ENCODE measurements around the gene SUMF1.

SUMF1 gene

DNA sequence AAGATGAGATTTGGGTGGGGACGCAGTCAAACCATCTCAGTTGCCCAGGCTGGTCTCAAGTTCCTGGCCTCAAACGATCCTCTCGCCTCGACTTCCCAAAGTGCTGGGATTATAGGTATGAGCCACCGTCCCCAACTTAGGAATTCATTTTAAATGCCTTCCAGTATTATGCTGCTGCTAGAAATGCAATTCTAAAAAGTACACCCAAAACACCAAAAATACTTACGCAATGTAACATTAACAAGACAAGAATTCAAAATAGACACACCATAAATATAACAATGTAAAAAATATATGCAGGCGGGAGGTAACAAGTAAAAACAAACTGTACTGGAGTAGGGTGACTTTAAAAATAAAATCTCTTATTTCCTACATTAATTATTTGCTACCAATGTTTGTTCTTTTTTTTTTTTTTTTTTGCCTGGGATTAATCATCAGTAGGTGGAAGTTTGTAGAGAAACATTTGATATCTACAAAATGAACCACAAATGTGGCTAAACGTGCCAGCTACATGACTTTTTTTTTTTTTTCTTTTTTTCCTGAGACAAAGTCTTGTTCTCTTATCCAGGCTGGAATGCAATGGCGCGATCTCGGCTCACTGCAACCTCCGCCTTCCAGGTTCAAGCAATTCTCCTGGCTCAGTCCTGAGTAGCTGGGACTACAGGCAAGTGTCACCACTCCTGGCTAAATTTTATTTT, 107.1 kb downstream of the SUMF1 start:
- Histone ChIP-seq H4K12ac (ENCODE audit: low read depth, low read length) (no peak overlapping the region), H2BK5ac (ENCODE audit: low read depth, low read length, poor library complexity) (no peak overlapping the region), H3K23ac (ENCODE audit: low read length) (no peak overlapping the region), H2BK120ac (ENCODE audit: insufficient read depth, low read length, poor library complexity) (no peak overlapping the region), H4K91ac (ENCODE audit: low read depth, low read length) (no peak overlapping the region), H3K14ac (ENCODE audit: low read length) (no peak overlapping the region), H3K9ac (ENCODE audit: low read length) (no peak overlapping the region), H3K79me1 (ENCODE audit: low read length) (no peaks in the 10 kb centered on the region), H2AK5ac (ENCODE audit: low read length) (no peak overlapping the region), H3K18ac (ENCODE audit: low read length) (no peak overlapping the region), H3K36me3 (ENCODE audit: control insufficient read depth in 1 of 2, insufficient read depth in 2 of 2, low read length in 2 of 2) (peaks cover 0 to 2% of the 10 kb centered on the region in 2 experiments), H3K4me2 (ENCODE audit: low read length) (no peak overlapping the region), H3K4me3 (ENCODE audit: low read depth, low read length) (no peak overlapping the region), H3K4me1 (ENCODE audit: control insufficient read depth in 1 of 2, insufficient read depth in 2 of 2, low read length in 2 of 2) (no peaks in the 10 kb centered on the region), H3K27me3 (ENCODE audit: insufficient read depth, low read length) (no peaks in the 10 kb centered on the region), H2AFZ (ENCODE audit: insufficient read depth, low read length, poor library complexity) (no peak overlapping the region), H3K79me2 (ENCODE audit: control insufficient read depth, insufficient read depth, low read length, poor library complexity) (no peaks in the 10 kb centered on the region), H2BK12ac (ENCODE audit: low read length) (no peak overlapping the region), H3K9me3 (ENCODE audit: insufficient read depth, low read depth, low read length) (no peaks in the 10 kb centered on the region), H3K27ac (ENCODE audit: low read depth, low read length) (no peak overlapping the region), H3K4ac (ENCODE audit: low read depth, low read length) (no peak overlapping the region), H4K8ac (ENCODE audit: low read depth, low read length) (no peak overlapping the region)
- no peak for DNase-seq
- no CpG with 5 or more reads among the region's 12 CpGs for WGBS (ENCODE audit: extremely low coverage, insufficient coverage, insufficient read length)

DNA sequence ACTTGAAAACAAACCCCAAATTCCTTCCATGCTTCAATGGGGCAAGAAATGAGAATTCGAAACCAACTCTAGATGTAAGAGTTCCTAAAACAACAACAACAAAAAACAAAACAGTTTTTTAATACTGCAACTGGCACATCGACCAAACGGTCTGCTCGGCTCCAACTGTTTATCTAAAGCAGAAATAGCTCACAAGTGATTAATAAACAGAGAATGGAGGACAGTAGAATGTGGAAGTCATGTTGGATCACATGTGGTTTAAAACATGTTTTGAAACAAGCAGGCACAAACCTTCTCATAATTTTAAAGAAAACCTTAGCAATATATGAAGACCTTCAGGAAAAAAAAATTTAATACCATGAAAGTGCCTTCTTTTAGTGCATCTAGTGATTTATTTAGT, 108.8 kb downstream of the SUMF1 start:
- no peak overlapping the region for H2BK5ac ChIP-seq (ENCODE audit: low read depth, low read length, poor library complexity)
- H3K9ac ChIP-seq (ENCODE audit: low read length): no peak overlapping the region
- H3K18ac ChIP-seq (ENCODE audit: low read length): no peak overlapping the region
- H2AFZ ChIP-seq (ENCODE audit: insufficient read depth, low read length, poor library complexity): no peak overlapping the region
- no peak overlapping the region for H3K4me2 ChIP-seq (ENCODE audit: low read length)
- no peak overlapping the region for H2BK120ac ChIP-seq (ENCODE audit: insufficient read depth, low read length, poor library complexity)
- no peak overlapping the region for H3K4me3 ChIP-seq (ENCODE audit: low read depth, low read length)
- H3K9me3 ChIP-seq (ENCODE audit: insufficient read depth, low read depth, low read length): no peaks in the 10 kb centered on the region
- H3K79me1 ChIP-seq (ENCODE audit: low read length): no peaks in the 10 kb centered on the region
- no peaks in the 10 kb centered on the region for H3K79me2 ChIP-seq (ENCODE audit: control insufficient read depth, insufficient read depth, low read length, poor library complexity)
- H3K4me1 ChIP-seq (ENCODE audit: control insufficient read depth in 1 of 2, insufficient read depth in 2 of 2, low read length in 2 of 2): no peaks in the 10 kb centered on the region
- H3K27ac ChIP-seq (ENCODE audit: low read depth, low read length): no peak overlapping the region
- no peak overlapping the region for H3K4ac ChIP-seq (ENCODE audit: low read depth, low read length)
- no peak overlapping the region for H4K12ac ChIP-seq (ENCODE audit: low read depth, low read length)
- H3K36me3 ChIP-seq (ENCODE audit: control insufficient read depth in 1 of 2, insufficient read depth in 2 of 2, low read length in 2 of 2): peaks cover 0 to 2% of the 10 kb centered on the region in 2 experiments
- no CpG with 5 or more reads among the region's 4 CpGs for WGBS (ENCODE audit: extremely low coverage, insufficient coverage, insufficient read length)
- DNase-seq: no peak
- no peak overlapping the region for H3K23ac ChIP-seq (ENCODE audit: low read length)
- no peak overlapping the region for H2AK5ac ChIP-seq (ENCODE audit: low read length)
- no peak overlapping the region for H4K91ac ChIP-seq (ENCODE audit: low read depth, low read length)
- no peak overlapping the region for H4K8ac ChIP-seq (ENCODE audit: low read depth, low read length)
- H3K14ac ChIP-seq (ENCODE audit: low read length): no peak overlapping the region
- no peaks in the 10 kb centered on the region for H3K27me3 ChIP-seq (ENCODE audit: insufficient read depth, low read length)
- no peak overlapping the region for H2BK12ac ChIP-seq (ENCODE audit: low read length)

DNA sequence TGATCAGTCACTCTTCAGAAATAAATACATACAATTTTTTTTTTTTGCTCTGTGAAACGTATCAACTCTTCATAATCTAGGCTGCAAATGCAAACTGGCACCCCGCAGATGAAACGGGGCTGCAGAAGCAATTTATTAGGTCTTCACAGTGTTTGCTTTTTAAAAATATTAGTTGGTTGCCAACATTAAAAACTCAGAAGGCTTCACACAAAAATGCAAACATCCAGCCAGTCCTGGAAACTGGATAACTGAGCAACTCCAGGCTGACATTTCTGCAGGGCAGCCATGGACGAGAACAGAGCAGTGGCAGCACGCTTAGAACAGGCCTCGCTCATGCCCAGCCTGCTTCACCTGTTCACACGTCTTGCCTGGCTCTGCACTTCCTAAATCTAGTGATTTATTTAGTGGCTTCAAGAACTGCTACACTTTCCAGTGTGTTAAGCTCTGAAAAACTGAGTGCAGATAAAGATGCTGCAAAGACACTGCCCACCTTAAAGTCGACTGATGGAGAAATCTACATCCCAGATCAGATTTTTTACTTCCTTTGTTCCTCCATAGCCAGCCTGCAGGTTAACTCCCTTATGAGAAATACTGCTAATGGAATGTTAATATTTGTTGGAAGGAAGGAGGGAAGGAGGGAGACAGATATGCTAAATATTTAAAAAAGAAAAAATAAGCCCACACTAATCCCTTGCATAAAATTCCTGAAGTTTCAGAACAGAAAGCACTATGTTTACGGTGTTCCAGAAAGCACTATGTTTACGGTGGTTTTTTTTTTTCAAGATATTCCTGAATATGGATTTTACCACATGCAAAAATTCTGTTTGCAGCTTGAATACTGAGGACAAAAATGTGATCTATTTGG, 110.3 kb downstream of the SUMF1 start:
- Histone ChIP-seq H4K8ac (ENCODE audit: low read depth, low read length) (no peak overlapping the region), H3K79me1 (ENCODE audit: low read length) (no peaks in the 10 kb centered on the region), H3K18ac (ENCODE audit: low read length) (no peak overlapping the region), H3K4me2 (ENCODE audit: low read length) (no peak overlapping the region), H3K79me2 (ENCODE audit: control insufficient read depth, insufficient read depth, low read length, poor library complexity) (no peaks in the 10 kb centered on the region), H3K4me1 (ENCODE audit: control insufficient read depth in 1 of 2, insufficient read depth in 2 of 2, low read length in 2 of 2) (no peaks in the 10 kb centered on the region), H2BK12ac (ENCODE audit: low read length) (no peak overlapping the region), H4K91ac (ENCODE audit: low read depth, low read length) (no peak overlapping the region), H3K4me3 (ENCODE audit: low read depth, low read length) (no peak overlapping the region), H3K14ac (ENCODE audit: low read length) (no peak overlapping the region), H2BK120ac (ENCODE audit: insufficient read depth, low read length, poor library complexity) (no peak overlapping the region), H3K9ac (ENCODE audit: low read length) (no peak overlapping the region), H3K27ac (ENCODE audit: low read depth, low read length) (no peak overlapping the region), H3K23ac (ENCODE audit: low read length) (no peak overlapping the region), H3K36me3 (ENCODE audit: control insufficient read depth in 1 of 2, insufficient read depth in 2 of 2, low read length in 2 of 2) (peaks cover 0 to 2% of the 10 kb centered on the region in 2 experiments), H4K12ac (ENCODE audit: low read depth, low read length) (no peak overlapping the region), H2AK5ac (ENCODE audit: low read length) (no peak overlapping the region), H3K27me3 (ENCODE audit: insufficient read depth, low read length) (no peaks in the 10 kb centered on the region), H2AFZ (ENCODE audit: insufficient read depth, low read length, poor library complexity) (no peak overlapping the region), H3K9me3 (ENCODE audit: insufficient read depth, low read depth, low read length) (no peaks in the 10 kb centered on the region), H3K4ac (ENCODE audit: low read depth, low read length) (no peak overlapping the region), H2BK5ac (ENCODE audit: low read depth, low read length, poor library complexity) (no peak overlapping the region)
- no peak for DNase-seq
- WGBS (ENCODE audit: extremely low coverage, insufficient coverage, insufficient read length): no CpG with 5 or more reads among the region's 10 CpGs

DNA sequence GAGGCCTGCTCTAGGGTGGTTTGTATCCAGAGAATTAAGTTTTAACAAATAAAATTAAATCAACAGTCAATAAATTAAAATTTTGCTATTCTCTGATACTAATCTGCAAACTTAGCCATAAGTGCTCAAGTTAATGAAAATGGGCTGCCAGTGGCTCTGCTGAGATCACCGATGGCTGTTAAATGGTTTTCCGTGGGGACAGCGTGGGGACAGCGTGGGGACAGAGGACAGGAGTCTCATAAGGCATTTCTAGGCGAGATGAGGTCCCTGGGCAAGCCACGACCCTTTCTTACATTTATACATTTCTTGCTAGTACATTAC, 110.9 kb downstream of the SUMF1 start:
- Histone ChIP-seq H3K18ac (ENCODE audit: low read length) (no peak overlapping the region), H2BK120ac (ENCODE audit: insufficient read depth, low read length, poor library complexity) (no peak overlapping the region), H2AFZ (ENCODE audit: insufficient read depth, low read length, poor library complexity) (no peak overlapping the region), H3K4me3 (ENCODE audit: low read depth, low read length) (no peak overlapping the region), H3K4me1 (ENCODE audit: control insufficient read depth in 1 of 2, insufficient read depth in 2 of 2, low read length in 2 of 2) (no peaks in the 10 kb centered on the region), H3K79me1 (ENCODE audit: low read length) (no peaks in the 10 kb centered on the region), H2BK12ac (ENCODE audit: low read length) (no peak overlapping the region), H3K4me2 (ENCODE audit: low read length) (no peak overlapping the region), H3K27me3 (ENCODE audit: insufficient read depth, low read length) (no peaks in the 10 kb centered on the region), H4K12ac (ENCODE audit: low read depth, low read length) (no peak overlapping the region), H4K91ac (ENCODE audit: low read depth, low read length) (no peak overlapping the region), H3K4ac (ENCODE audit: low read depth, low read length) (no peak overlapping the region), H3K23ac (ENCODE audit: low read length) (no peak overlapping the region), H3K9ac (ENCODE audit: low read length) (no peak overlapping the region), H3K79me2 (ENCODE audit: control insufficient read depth, insufficient read depth, low read length, poor library complexity) (no peaks in the 10 kb centered on the region), H3K9me3 (ENCODE audit: insufficient read depth, low read depth, low read length) (no peaks in the 10 kb centered on the region), H3K14ac (ENCODE audit: low read length) (no peak overlapping the region), H3K36me3 (ENCODE audit: control insufficient read depth in 1 of 2, insufficient read depth in 2 of 2, low read length in 2 of 2) (no peaks in the 10 kb centered on the region), H3K27ac (ENCODE audit: low read depth, low read length) (no peak overlapping the region), H2AK5ac (ENCODE audit: low read length) (no peak overlapping the region), H2BK5ac (ENCODE audit: low read depth, low read length, poor library complexity) (no peak overlapping the region), H4K8ac (ENCODE audit: low read depth, low read length) (no peak overlapping the region)
- WGBS (ENCODE audit: extremely low coverage, insufficient coverage, insufficient read length): no CpG with 5 or more reads among the region's 6 CpGs
- DNase-seq: no peak

Measured in trophoblast cell (in vitro differentiated cells and primary cell).